ENCODE data around the gene RLF. TPM values are rescaled to one million over a fixed set of nuclear protein-coding genes. Genes with fewer than 3 reads are reported as not detected.

The RLF gene
- total and polyA plus RNA-seq, 9 of the 15 experiments (the other 6 are each of a cell fraction or from before 2014, with no cell fraction given): 3.6 to 35.0 (median 21.2) TPM

GRCh38 chr1:40272653-40273213 lies 111.5 kb downstream of the RLF start:
- Histone ChIP-seq H3K9ac (ENCODE audit: insufficient read depth in 1 of 2, low read depth in 2 of 2, low read length in 2 of 2) (no peak overlapping the region), H3K9me3 (replicated peaks; ENCODE audit: control insufficient read depth, insufficient read depth, low read depth, low read length) (no peaks in the 10 kb centered on the region), H3K4me1 (replicated peaks in 1 of 2; ENCODE audit: control insufficient read depth in 2 of 2, insufficient read depth in 2 of 2, low read length in 2 of 2) (peaks cover 0 to 12% of the 10 kb centered on the region in 2 experiments; a peak in 2 of 5 replicates), H3K4me2 (ENCODE audit: insufficient read depth, low read length) (no peak overlapping the region), H3K4me3 (no peak overlapping the region), H2AFZ (ENCODE audit: low read depth, low read length) (no peak overlapping the region), H3K79me2 (ENCODE audit: control insufficient read depth, insufficient read depth, low read length) (peaks cover 6% of the 10 kb centered on the region; the same call in 1 of the 3 replicates), H4K20me1 (replicated peaks; ENCODE audit: control insufficient read depth, insufficient read depth, low read length) (no peaks in the 10 kb centered on the region), H3K36me3 (ENCODE audit: control insufficient read depth, insufficient read depth, low read length) (peaks cover 84% of the 10 kb centered on the region), H3K27me3 (ENCODE audit: control insufficient read depth in 2 of 2, insufficient read depth in 2 of 2, low read length in 2 of 2) (no peaks in the 10 kb centered on the region), H3K27ac (ENCODE audit: extremely low read depth, low read depth, low read length) (no peak overlapping the region), H3K9me1 (ENCODE audit: control insufficient read depth, insufficient read depth, low read length) (no peaks in the 10 kb centered on the region)
- 100% methylated on average over 3 of the region's 3 CpGs for WGBS (ENCODE audit: insufficient coverage, low coverage, missing lambda C conversion rate)
- DNase-seq (ENCODE audit: extremely low read depth in 1 of 4, low spot score in 3 of 4): no peak
- ChIA-PET CTCF (ENCODE audit: low intra/inter-chr PET ratio) (no interaction called here), POLR2A (interaction anchor here (0.5 to 1.5 kb wide), 3 partner anchors 9 to 272 kb away, joined by 3 to 5 read pairs (median 4); no protein-coding TSS in a partner anchor)
- in situ Hi-C loops (cut with MboI): no loop called here
- intact Hi-C loops (cut with micrococcal nuclease): no loop called here
- no TSS peak for BruUV-seq (replicated peaks)
- no peak for ATAC-seq
- TF ChIP-seq GATAD2B (IDR thresholded peaks at IDR 0.05; ENCODE audit: borderline replicate concordance) (no peak), ZNF764 (CRISPR knock-in tag; IDR thresholded peaks at IDR 0.05; ENCODE audit: low read depth) (no peak), ZZZ3 (IDR thresholded peaks at IDR 0.05) (no peak), BACH1 (tag; IDR thresholded peaks at IDR 0.05) (no peak)
- TF ChIP-seq, protein P1, sequence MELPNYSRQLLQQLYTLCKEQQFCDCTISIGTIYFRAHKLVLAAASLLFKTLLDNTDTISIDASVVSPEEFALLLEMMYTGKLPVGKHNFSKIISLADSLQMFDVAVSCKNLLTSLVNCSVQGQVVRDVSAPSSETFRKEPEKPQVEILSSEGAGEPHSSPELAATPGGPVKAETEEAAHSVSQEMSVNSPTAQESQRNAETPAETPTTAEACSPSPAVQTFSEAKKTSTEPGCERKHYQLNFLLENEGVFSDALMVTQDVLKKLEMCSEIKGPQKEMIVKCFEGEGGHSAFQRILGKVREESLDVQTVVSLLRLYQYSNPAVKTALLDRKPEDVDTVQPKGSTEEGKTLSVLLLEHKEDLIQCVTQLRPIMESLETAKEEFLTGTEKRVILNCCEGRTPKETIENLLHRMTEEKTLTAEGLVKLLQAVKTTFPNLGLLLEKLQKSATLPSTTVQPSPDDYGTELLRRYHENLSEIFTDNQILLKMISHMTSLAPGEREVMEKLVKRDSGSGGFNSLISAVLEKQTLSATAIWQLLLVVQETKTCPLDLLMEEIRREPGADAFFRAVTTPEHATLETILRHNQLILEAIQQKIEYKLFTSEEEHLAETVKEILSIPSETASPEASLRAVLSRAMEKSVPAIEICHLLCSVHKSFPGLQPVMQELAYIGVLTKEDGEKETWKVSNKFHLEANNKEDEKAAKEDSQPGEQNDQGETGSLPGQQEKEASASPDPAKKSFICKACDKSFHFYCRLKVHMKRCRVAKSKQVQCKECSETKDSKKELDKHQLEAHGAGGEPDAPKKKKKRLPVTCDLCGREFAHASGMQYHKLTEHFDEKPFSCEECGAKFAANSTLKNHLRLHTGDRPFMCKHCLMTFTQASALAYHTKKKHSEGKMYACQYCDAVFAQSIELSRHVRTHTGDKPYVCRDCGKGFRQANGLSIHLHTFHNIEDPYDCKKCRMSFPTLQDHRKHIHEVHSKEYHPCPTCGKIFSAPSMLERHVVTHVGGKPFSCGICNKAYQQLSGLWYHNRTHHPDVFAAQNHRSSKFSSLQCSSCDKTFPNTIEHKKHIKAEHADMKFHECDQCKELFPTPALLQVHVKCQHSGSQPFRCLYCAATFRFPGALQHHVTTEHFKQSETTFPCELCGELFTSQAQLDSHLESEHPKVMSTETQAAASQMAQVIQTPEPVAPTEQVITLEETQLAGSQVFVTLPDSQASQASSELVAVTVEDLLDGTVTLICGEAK (IDR thresholded peaks at IDR 0.05): peak; percentile 63; the same call in 1 of the 2 replicates
- TF ChIP-seq, protein P1 (CRISPR knock-in tag; IDR thresholded peaks at IDR 0.05): no peak
- TF ChIP-seq, protein P2, sequence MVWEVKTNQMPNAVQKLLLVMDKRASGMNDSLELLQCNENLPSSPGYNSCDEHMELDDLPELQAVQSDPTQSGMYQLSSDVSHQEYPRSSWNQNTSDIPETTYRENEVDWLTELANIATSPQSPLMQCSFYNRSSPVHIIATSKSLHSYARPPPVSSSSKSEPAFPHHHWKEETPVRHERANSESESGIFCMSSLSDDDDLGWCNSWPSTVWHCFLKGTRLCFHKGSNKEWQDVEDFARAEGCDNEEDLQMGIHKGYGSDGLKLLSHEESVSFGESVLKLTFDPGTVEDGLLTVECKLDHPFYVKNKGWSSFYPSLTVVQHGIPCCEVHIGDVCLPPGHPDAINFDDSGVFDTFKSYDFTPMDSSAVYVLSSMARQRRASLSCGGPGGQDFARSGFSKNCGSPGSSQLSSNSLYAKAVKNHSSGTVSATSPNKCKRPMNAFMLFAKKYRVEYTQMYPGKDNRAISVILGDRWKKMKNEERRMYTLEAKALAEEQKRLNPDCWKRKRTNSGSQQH (CRISPR knock-in tag; IDR thresholded peaks at IDR 0.05): no peak
- no peak for FAIRE-seq
